DMS114 treated with DMSO at 0.1 percent for 48 hours (cell line): ENCODE results near the gene ZNF189.

Source experiments
- DNase-seq: peaks from one replicate; lab custom pipeline; 2025; ENCODE audit not compliant: unreplicated experiment; lab: John Stamatoyannopoulos, UW

Gene ZNF189

DNA sequence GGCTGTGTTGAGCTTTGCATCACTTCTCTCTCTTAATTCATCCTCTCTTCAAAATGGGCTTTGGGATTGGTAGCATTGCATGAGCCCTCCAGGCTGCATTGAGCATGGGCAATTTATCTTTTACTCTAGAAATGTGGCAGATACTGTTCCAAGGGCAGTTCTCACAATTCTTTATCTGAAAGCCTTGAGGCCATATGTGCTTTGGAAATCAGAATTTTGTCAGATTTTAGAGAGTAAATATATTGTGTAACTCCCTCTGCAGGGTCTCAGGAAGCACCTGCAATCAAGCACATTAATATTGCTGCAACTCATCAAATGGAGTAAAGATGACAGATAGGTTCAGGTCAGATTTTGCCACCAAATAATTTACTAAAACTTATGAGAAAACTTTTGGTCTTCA is 19.3 kb downstream of the ZNF189 start:
- no peak for DNase-seq

DNA sequence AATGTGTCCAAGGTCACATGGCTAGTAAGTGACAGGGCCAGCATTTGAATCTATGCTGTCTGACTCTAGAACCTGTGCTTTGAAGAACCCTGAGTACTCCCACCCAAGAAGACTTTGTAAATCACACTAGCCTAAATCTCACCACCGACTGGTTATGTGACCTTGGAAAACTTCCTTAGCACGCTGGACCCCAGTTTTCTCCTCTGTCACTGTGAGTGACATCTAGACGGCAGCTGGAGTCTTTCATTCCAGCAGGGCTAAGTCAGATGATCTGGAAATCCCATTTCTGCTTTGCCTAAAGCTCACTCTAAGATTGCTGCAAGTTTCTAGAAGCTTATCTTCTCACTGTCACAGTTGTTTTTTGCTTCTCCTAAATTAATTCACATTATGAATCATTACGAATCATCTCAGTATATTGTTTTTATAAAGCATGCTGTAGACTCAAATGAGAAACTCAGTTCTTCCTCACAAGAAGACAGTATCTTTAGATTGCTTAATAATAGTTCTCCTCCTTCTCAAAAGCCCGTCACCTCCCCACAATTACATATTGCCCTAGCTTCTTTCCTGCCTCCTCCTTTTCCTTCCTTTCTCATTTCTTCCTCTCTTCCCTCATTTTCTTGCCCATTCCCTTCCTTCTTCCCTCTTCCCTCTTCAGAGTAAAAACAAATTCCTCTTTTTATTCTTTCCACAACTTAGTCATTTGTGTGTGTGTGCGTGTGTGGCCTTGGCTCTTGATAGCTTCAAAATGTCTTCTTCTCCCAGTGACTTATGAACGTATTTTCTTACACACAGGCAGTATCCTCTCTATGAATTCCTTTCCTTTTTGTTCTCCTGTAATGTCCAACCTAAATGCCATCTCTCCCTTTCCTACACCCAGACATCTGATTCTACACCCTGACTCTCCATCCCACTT is 20.1 kb downstream of the ZNF189 start:
- DNase-seq: no peak

DNA sequence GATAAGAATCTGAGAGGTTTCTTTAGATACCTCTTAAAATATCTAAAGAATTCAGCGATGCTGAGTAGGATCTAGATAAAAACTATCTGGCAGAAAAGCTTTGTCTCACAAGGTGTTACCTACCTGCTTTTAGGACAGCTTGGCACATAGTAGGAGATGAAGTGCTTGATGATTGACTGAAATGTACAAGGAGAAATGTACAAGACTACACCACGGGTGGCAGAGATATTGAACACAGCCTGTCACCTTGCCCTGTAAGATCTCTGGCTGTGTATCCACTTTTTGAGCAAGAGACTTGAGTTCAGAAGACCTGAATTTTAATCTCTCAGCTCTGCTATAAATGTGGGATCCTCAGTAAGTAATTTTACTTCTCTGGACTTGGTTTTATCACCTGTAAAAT is 21.2 kb downstream of the ZNF189 start:
- DNase-seq: no peak

DNA sequence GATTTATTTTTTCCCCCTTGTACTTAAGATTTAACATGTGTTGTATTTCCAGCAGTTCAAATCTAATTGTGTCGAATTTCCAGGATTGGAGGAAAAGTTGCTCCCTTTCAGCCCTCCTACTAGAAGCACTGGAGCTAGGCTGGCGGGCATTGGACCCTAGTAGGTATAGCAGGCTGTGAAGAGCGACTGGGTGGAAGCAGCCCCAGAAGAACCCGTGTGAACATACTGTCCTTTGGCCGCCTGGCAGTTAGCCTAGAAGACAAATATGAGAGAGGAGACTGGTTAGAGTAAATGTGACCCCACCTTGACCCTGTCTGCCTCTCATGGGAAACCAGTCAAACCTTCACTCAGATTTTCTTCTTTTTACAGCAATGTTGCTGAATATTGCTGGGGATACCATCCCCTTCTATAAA is 23.0 kb downstream of the ZNF189 start:
- DNase-seq: no peak

GRCh38 chr9:101427358-101427757 is 28.7 kb downstream of the ZNF189 start:
- no peak for DNase-seq

DNA sequence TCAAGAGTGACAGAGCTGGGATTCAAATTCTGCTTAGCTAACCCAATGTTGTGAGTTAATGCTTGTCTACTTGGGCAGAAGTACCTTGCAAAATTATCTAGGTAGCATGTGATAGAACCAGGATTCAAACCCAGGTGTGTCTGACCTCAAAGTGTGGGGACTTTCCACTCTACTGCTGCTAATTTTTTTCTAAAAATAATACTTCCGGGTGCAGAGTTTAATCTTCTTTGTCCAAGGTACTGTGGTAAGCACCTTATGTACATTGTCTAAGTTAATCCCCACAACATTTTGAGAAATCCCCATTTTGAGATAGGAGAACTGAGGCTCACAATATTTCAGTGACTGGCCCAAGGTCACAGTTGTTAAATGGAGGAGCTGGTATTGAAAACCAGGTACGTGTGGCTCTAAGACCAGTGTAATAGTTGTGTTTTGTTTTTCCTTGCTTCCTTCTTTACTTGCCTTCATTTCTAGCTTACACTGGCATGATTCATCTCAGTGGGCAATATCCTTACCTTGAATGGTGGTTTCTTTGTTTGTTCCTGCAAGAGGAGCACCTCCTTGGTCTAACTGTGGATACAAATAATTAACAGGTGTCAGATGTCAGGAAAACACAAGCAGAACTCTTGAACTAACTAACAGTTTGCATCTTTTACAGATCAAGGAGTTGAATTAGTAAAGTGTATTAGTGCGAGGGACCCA is 29.5 kb downstream of the ZNF189 start:
- no peak for DNase-seq

- DNase-seq: no peak
Observed at GRCh38 chr9:101428909-101429308, 30.3 kb downstream of the ZNF189 start.

DNA sequence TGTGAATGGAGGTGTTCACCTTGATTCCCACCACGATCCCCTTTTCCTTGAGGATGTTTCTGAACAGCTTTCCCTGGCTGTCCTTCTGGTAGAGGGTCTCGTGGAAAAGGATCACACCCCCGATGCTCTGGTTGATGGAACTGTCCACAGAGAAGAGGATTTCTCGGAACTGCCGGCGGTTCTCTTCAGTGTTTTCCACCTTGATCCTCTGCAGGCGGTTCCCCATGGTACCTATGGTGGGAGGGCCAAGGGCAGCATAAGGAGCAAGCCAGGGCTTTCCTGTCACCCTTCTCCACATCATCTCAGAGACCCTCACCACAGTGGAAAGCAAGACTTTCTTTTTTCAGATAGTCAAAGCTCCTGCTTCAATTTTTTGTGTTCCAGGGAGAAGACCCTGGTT is 31.1 kb downstream of the ZNF189 start:
- DNase-seq: no peak

- DNase-seq: no peak
Observed at GRCh38 chr9:101432171-101432570, 33.5 kb downstream of the ZNF189 start.

DNA sequence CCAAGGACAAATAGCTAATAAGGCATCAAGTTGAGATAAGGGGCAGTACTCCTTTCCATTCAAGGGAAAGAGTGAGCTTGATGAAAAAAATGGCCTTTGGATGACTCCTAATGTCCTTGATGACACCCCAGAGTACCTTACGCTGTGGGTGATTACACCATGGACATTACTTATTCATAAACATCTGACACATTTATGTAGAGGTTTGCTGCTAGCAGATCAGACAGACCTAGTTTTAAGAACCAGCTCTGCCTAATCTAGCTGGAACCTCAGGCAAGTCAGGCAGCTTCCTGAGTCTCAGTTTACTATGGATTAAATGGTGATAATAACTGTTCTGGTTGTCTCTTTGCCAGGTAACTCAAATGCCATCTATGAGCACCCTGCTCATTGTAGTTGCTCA is 34.1 kb downstream of the ZNF189 start:
- DNase-seq: no peak

- no peak for DNase-seq
Observed at GRCh38 chr9:101433229-101433628, 34.6 kb downstream of the ZNF189 start.

- no peak for DNase-seq
Observed at GRCh38 chr9:101434998-101435397, 36.3 kb downstream of the ZNF189 start.

DNA sequence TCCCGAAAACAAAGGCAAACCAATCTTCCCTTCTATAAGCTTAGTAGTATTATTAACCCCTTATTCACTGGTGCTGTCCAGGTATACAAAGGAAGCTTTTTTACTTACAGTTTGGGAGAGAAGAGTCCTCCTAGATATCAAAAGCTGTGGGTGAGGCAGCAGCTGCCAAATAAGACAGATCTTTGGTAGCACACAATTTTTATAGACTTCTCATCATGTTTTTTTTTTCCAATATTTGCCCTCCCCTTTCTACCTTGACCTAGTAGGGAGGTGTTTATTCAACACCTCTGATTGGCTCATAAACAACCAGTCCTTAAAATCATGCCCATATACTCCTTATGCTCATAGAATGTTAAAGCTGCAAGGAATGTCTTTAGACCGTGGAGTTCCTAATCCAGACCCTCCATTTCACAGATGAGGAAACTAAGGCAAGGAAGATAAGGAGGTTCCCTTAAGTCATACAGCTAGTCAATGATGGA is 37.0 kb downstream of the ZNF189 start, which contains the start of gene ALDOB:
Gene ALDOB (minus strand): TSS at position 174 of the 479 bp plus-strand sequence. CDS start 4,887 bp downstream, outside the sequence.
- no peak for DNase-seq

DNA sequence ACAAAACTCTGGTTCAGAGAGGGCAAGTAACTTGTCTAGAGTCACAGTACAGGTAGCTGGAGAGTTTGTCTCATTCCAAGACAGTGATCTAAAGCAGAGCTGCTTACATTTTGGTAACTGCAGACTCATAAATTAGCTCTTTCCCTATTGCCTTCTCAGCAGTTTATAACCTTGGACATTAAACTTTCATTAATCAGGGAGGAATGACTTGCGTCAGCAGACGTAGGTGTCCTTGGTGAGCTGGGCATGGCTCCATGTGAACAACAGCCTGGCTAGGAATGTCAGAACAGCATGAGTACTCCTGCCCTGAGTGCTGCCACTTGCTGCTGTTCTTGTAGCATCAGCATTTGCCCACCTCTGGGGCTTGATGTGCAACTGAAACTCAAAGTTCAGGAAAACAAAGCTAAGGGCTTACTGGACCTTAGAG is 39.2 kb downstream of the ZNF189 start:
- DNase-seq: no peak

GRCh38 chr9:101438523-101438922 is 39.9 kb downstream of the ZNF189 start:
- DNase-seq: no peak

DNA sequence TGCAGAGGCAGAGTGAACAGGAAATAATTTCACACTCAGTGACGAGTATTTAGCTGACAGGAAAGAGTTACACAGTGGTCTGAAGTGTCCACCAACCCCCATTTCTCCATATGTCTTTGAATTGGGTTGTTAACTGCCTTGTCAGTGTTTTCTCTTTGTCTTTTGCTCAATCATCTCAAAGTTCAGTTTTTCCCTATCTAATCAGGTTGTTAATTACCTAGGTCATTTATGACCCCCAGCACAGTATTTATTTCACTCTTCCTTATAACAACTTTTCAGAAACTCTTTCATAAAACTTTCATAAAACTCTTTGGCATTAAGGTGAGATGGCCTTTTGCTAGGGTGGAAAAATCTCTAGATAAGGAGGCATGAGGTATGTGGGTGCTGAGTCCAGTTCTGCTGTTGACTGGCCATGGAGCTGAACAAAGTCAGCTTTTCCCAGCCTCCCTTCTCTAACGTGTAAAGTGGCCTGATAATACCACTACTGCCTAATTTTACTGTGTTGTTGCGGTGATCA is 42.1 kb downstream of the ZNF189 start:
- DNase-seq: no peak

GRCh38 chr9:101442318-101442717 is 43.7 kb downstream of the ZNF189 start:
- DNase-seq: no peak

- DNase-seq: no peak
Observed at GRCh38 chr9:101442736-101443135, 44.1 kb downstream of the ZNF189 start.

DNA sequence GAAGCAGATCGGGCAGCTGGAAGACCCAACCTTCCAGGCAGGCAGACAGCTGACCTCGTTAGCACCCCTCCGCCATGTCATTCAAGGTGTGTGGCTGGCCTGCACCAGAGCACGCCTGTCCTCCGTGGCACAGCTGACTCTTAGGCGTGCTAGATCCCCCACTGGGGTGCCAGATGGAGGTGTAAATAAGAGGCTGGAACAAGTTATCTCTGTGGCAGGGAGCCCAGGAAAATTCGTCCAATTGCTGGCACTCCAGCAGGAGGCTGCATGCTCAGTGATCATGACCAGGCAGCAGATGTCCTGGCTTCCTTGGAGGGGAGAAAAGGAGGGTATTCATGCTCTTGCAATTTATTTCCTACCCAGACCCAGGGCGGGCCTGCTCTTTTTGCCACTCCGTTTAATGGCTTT is 44.7 kb downstream of the ZNF189 start:
- DNase-seq: no peak

GRCh38 chr9:101445353-101446029 is 46.8 kb downstream of the ZNF189 start:
- DNase-seq: no peak

DNA sequence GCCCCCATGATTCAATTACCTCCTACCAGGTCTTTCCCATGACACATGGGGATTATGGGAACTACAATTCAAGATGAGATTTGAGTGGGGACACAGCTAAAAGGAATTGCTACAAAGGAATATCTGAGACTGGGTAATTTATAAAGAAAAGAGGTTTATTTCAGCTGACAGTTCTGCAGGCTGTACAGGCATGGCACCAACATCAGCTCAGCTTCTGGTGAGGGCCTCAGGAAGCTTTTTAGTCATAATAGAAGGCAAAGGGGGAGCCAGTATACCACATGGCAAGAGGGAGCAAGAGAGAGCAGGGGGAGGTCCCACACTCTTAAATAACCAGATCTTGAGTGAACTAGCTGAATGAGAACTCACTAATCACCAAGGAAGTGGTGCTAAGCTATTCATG is 48.1 kb downstream of the ZNF189 start:
- no peak for DNase-seq
